ENCODE data around the gene SRP19.
"Not testable (repeated sequence)": the region's sequence is repeated elsewhere in the genome, so short reads cannot be mapped to it uniquely, and the experiment has no call there.

DNA sequence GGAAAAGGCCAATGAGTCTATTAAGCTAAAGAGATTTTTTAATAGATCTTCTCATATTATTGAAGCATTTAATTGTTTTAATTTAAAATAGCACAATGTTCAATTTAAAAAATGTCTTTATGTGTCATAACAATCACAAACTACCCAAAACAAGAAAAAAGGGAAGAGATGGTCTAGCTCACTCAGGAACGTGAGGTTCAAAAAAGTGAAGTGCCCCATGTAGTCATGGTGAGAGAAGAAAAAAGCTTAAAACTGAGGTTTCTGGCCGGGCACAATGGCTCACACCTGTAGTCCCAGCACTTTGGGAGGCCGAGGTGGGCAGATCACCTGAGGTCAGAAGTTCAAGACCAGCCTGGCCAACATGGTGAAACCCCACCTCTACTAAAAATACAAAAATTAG, 43.9 kb downstream of the SRP19 start:
- TF ChIP-seq, protein P1, sequence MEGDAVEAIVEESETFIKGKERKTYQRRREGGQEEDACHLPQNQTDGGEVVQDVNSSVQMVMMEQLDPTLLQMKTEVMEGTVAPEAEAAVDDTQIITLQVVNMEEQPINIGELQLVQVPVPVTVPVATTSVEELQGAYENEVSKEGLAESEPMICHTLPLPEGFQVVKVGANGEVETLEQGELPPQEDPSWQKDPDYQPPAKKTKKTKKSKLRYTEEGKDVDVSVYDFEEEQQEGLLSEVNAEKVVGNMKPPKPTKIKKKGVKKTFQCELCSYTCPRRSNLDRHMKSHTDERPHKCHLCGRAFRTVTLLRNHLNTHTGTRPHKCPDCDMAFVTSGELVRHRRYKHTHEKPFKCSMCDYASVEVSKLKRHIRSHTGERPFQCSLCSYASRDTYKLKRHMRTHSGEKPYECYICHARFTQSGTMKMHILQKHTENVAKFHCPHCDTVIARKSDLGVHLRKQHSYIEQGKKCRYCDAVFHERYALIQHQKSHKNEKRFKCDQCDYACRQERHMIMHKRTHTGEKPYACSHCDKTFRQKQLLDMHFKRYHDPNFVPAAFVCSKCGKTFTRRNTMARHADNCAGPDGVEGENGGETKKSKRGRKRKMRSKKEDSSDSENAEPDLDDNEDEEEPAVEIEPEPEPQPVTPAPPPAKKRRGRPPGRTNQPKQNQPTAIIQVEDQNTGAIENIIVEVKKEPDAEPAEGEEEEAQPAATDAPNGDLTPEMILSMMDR (IDR thresholded peaks at IDR 0.05 in 8 of 11, conservative IDR thresholded peaks at IDR 0.05 in 3 of 11): not testable (repeated sequence)
- not testable (repeated sequence) for TF ChIP-seq POLR2A (IDR thresholded peaks at IDR 0.05)
